Stimulated activated CD4-positive, alpha-beta T cell treated with anti-CD3 and anti-CD28 coated beads, Interleukin-12 subunit alpha, Interleukin-12 subunit beta, amount 100 ng/mL, for 48 hours (primary cell): ENCODE measurements around the gene PSKH1.
"Not testable (repeated sequence)": the region's sequence is repeated elsewhere in the genome, so short reads cannot be mapped to it uniquely, and the experiment has no call there.

Experiments used
- DNase-seq, 3 donors: peaks; one replicate each; pipeline ENCODE4 v3.0.0-alpha.2; 2020; ENCODE audit warnings: low read depth in 2 of 3, low spot score in 1 of 3

The PSKH1 gene

DNA sequence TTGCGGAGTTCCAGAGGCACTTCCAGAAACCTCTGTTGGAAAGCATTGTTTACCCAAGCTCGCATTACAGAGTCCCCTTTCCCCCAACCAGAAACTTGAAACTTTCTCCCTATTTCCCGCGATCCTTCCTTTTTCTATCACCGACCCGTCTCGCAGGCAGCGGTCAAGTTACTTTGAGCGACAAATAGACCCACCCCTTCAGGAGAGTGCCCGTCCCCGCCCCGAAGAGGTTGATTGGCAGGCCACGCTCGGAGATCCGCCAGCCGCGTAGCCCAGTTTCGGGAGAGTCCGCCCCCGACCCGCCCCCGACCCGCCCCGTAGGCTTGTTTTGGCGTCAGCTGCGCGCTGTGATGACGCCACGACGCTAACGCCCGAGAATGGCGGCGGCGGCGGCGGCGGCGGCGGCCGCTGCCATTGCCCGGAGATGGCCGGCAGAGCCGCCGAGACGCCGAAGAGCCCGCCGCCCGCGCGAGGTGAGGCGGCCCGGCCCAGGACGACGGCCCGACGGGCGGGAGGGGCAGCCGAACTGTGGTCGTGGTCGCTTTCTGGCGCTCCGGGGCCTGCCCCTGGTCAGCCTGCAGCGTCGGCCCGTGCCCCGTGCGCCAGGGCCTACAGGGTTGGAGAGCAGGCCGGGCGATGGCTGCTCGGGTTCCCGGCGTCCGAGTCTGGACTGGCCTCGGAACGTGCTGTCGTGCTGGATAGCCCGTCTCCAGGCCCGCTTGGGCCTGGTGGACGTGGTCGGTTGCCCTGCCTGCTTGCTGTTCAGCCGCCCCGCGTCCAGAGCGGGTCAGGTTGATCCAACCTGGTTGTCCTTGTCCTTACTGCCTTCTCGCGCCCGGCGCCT, at the start of gene PSKH1:
PSKH1 (plus strand) TSS at position 356 of the 844 bp plus-strand sequence. CDS start 15,496 bp downstream, outside the sequence.
- peak; percentile 89 to 95 (median 92) for DNase-seq

DNA sequence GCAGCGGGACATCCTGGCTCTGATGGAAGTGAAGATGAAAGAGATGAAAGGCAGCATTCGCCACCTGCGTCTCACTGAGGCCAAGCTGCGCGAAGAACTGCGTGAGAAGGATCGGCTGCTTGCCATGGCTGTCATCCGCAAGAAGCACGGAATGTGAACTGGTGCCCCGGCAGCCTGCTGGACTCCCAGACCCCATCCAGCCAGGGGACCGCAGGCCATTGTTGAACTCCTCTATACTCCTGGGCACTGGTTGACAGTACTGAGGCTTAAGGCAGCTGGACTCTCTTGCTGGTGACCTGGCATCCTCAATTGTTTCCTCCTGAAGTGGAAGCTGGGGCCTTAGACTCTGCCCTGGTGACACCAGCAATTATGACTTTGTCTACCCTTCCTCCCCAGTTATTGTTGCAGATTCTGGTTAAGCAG, 49.7 kb upstream of the PSKH1 start:
- DNase-seq: no peak

DNA sequence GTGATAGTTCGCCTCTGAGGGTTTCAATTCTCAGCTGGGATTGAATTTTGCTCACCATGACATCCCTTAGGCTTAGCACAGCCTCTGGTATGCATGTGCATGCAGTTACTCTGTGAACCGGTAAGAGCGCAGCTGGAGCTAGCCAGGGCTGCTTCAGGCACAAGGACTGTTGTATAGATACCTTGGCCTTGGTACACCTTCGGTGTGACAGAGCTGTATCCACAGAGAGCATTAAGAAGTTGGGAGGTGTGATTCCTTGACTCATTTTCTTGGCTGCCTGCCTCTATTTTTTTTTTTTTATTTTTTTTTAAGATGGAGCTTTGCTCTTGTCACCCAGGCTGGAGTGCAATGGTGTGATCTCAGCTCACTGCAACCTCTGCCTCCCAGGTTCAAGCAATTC, 48.6 kb upstream of the PSKH1 start:
- no peak for DNase-seq

DNA sequence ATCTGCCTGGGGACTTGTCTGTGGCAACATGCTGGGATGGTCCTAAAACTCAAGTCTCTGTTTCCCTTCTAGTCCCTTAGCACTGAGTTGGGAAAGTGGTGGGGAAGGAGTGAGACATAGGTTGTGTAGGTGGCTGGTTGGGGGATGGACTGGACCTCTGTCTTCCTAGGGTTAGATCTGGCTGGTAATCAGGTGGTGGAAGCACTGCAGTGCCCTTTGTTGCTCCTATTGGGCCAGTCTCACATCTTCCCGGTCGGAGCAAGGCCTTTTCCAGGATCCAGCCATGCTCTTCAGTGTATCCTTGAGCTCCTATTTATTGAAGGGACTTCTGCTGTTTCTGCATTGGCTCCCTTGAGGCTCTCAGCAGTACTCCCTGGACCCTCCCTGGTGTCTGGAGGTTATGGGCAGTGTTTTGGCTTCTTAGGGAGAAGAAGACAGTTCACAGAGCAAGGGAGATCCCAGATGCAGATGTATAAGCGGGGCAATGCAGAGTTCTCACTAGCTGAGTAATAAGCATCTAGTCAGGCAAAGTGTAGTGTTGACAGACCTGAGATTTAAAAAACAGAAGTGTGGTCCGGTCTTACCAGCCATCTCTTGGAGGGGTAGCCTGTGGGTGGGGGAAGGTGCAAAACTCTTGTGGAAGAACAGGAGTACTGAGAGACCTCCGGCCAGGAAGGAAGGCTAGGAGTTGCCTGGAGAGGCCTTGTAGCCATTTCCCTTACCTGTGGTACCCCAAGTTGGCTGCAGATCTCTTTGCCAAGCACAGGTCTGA, 47.6 kb upstream of the PSKH1 start:
- no peak for DNase-seq

DNA sequence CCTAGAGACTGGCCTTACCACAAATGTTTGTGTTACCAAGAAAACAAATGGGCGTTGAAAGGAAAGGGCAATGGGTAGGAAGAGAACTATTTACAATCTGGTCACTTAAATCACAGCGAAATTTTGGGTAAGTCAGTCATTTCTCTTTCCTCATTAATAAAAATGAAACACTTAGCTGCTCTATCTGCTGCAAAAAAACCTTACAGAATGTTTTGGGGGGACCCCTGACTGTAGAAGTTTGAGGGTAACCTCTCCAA, 47.1 kb upstream of the PSKH1 start:
- DNase-seq: no peak

DNA sequence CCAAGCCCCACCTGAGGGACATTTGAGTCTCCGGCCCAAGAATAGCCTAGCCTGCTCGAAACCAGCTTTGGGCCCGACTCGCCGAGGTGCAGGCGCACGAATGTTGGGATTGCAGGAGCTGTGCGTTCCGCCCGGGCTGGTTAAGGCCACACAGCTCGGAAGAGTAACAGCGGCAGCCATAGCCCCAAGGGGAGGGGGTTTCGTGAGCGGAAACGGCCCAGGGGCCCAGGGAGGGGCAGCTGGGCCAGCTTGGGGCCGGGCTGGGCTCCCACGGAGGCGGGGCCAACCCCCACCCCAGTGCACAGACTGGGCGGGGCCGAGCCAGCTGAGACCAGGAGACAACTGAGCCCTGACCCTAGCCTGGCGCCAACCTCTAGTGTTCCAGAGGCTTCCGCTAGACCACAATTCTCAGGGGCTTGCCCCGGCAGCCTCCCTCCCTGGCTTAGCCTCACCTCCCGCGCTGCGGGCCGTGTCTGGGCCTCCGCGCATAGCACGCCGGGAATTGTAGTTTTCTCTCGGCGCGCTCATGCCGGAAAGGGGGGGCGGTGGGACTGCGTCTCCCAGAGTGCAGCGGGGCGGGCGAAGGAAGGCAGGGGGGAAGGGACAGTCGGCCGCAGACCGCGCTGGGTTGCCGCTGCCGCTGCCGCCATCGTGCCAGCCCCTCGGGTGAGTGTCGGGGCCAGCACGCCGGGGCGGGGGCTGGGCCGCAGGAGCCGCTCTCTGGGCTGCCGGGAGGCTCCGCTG, 46.6 kb upstream of the PSKH1 start, which contains the start of gene NUTF2:
NUTF2 (plus strand) TSS at position 614 of the 744 bp plus-strand sequence. CDS start 18,198 bp downstream, outside the sequence.
- peak; percentile 92 to 96 (median 93) for DNase-seq

DNA sequence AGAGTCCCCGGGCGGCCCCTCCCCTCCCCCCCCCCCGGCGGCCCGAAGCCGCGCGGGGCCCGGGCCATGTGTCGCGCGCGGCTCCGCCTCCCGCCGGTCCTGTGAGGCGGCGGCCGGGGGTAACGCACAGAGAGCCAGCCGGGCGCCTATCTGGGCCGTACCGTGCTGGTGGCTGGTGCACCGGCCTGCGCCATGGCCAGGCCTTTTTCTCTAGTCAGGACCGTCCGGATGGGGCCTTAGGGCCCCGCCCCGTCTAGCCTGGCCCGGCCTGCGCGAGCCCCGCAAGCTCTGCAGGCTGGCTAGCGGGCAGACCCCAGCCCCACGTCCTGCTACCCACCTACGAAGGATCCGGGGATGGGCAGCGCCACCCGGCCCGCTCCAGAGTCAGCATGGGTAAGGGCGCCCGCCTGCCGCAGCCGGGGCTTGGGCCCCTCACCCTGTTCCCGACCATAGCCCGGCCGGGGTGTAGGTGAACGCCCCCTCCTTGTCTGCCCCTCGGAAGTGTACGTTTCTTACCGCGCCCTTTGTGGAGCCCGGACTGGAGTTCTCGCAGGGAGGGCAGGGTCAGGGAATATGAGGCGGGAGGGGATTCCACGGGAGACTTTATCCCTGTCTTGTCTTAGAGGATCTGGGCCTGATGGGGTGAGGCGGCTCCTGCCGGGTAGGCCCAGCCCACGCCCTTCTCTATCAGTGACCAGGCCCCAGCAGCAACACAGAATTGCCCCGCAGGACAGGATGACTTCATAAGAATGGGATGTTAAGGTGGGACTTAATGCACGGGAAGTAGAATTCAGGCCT, 45.8 kb upstream of the PSKH1 start, which contains the start of gene CENPT:
CENPT (minus strand) TSS at position 630 of the 798 bp plus-strand sequence. CDS start 13,834 bp downstream, outside the sequence.
- DNase-seq: no peak

DNA sequence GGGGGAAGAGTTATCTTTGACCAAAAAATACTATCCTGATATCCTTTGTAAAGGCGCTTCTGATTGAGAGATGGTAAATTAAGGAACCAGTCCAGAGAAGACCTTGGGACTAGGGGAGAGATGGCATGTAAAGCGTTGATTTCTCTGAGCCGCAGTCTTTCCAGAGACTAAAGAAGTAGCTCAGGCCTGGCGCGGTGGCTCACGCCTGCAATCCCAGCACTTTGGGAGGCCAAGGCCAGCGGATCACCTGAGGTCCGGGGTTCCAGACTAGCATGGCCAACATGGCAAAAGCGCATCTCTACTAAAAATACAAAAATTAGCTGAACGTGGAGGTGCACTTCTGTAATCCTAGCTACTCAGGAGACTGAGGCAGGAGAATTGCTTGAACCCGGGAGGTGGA, 44.9 kb upstream of the PSKH1 start:
- no peak for DNase-seq

DNA sequence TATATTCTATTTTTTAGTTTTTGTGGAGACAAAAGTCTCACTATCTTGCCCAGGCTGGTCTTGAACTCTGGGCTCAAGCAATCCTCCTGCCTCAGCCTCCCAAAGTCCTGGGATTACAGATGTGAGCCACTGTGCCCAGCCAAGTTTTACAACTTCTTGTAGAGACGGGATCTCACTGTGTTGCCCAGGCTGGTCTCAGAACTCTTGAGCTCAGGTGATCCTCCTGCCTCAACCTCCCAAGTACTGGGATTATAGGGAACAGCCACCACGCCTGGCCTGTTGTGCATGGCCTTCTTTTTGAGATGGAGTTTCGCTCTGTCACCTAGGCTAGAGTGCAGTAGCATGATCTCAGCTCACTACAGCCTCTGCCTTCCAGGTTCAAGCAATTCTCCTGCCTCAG, 39.4 kb upstream of the PSKH1 start:
- no peak for DNase-seq

DNA sequence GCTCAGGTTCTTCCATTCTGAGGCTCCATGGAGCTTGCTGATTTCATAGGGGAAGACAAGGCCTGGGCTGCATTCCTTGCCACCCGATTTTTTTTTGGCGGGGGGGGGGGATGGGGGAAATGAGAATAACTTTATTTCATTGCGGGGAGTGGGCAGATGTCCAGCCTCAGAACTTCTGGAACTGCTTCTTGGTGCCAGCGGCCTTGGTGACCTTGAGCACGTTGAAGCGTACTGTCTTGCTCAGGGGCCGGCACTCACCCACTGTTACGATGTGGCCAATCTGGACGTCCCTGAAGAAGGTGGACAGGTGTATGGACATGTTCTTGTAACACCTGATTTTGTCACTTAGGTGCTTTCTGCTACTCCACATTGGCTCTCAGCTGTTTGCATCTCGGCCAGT, 37.3 kb upstream of the PSKH1 start:
- DNase-seq: no peak

DNA sequence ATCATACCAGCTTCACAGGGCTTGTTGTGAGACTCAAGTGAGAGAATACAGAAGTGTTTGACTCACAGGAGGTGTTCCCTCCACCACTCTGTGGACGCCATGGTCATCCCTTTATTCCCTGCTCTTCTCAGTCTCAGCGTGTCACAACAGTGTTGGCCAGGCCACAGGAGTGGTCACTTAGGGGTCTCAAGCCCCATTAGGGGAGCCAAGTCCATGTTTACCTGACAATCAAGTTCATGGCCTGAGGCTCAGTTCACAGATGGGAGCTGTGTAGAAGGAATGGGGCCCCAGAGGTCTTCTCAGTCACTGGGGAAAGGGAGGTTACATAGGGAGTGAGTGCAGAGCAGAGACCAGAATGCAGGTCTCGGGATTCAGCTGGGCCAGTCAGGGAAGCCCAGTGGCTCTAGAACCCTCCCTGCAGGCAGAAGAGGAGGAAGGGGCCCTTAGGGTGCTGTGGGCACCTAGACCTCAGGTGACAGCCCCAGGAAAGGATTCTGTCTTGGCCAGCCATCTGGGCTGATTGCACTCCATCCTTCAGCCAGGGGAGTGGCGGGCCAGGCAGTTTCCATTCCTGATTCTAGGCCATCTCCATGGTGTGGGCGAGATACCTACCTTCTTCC, 36.0 kb upstream of the PSKH1 start:
- DNase-seq: no peak

DNA sequence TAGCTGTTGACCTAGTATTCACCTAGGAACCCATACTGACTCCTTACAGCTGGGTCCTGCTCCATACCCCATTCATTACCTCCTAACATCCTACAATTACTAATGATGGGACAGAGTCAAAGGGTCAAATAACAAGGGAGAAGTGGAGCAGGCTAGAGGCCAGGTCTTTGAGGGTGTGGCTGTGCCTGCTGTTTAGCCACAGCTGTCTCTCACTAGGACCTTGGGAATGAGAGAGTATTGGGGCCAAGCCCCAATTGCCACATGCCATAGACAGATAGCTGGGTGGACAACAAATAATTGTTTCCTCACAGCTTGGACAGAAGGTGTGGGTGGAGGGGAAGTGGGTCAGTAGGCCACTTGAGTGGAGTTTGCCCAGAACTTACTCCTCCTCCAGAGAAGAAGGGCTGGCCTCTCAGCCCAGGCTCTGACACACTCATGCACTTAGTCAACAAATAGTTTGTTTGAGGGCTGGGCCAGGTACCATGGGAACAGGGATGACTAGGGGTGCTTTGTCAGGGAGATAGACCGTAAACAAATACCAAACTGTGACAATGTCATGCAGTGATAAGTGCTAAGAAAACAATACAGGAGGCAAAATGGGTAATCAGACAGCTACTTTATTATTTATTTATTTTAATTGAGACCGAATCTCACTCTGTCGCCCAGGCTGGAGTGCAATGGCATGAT, 35.4 kb upstream of the PSKH1 start:
- no peak for DNase-seq

DNA sequence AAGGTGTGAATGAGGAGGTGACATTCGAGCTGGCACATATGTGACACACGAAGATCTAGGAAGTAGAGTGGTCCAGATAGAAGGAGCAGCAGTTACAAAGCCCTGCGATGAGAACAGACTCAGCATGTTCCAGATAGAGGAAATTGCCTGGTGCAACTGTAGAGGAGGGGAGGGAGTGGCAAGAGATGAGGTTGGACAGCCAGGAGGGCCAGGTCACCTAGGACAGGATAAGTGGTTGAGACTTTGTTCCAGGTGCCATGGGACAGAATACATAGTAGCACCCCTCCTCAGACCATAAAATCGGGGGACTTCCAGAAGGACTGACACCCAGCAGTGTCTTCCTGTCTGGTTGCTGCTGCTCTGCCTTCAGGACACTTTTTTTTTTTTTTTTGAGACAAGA, 34.6 kb upstream of the PSKH1 start:
- no peak for DNase-seq

DNA sequence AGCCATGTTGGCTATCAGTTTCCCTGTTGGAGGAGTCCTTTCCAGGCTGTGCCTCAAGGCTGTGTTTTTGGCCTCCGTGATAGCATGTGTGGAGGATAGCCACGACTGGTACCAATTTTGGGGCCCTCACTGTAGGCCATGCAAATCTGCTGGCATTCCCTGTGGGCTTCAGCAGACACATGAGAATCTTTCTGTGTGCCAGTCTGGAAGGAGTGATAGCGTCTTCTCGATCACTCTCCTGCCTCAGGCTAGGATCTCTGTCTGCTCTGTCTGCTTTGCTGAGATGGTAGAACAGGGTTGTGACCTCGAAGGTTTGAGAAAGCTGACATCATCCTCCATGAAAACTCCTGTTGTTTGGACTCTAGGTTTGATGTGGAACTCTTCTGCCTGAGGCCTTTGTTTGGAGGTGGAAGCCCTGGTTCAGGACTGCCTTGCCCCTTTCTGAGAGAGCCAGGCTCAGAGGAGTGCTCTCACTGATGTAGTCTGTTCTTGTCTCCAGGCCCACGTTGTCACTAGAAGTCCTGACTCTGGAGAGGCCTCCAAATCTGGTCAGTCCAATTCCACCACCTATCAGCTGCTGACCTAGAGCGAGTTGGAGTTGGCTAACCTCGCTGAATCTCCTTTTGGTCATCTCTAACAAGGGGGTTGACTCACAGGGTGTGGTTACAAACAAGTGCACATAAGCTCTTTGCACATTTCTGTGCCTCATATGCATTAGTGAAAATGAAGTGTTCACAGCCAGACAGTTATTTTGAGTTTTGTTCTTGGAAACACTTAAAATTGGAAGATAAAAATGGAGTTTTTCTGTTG, 32.3 kb upstream of the PSKH1 start:
- DNase-seq: no peak

DNA sequence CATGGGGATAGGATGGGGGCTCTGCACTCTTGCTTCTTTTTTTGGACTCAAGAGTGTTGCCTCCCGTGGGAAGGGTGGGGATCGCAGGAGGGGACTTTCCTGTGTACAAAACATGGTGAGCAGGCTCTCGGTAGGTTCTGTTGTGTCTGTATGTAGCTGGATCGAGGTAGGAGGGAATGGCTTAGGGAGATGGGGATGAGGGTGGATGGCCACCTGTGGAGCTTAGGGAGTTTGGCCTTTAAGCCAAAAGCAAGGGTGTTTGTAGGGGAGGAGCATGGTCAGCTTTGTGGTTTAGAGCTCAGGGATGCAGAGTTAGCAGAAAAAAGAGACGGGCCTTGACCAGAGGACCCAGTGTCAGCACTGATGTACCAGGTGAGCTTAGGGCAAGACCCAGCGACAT, 31.2 kb upstream of the PSKH1 start:
- no peak for DNase-seq

DNA sequence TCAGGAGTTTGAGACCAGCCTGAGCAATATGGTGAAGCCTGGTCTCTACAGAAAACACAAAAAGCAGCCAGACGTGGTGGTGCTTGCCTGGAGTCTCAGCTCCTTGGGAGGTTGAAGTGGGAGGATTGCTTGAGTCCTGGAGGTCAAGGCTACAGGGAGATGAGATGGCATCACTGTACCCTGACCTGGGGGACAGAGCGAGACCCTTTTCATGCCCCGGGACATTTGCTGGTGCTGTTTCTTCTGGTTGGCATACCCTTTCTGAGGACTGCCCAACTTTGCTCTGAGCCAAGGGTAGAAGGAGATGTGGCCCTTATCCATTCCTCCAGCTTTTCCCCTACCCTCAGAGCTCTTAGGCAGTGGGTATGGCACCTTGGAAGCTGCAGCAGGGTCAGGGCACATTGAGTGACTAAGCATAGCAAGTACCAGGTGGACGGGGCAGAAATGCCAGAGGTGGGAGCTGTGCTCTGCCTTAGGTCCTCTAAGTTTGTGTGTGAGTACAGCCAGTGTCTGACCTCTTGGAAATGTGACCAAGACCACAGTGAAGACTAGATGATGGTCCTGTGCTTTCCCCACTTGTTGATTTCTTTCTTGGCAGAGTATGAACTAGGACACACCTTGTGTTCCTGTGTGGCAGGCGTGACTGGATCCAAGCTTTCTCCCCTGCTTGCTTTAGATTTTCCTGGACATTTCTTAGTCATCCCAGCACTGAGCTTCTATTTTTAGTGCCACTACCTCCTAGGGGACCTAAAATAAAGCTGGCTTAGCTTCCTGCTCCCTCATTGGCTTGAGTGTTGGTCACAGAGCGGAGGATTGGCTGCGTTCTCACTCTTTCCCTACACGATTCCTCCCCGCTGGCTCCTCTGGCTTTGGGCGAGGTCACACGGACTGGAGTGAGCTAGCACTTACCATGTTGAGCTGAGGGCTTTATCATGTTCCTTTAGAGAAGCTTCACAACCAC, 30.2 kb upstream of the PSKH1 start:
- DNase-seq: no peak

DNA sequence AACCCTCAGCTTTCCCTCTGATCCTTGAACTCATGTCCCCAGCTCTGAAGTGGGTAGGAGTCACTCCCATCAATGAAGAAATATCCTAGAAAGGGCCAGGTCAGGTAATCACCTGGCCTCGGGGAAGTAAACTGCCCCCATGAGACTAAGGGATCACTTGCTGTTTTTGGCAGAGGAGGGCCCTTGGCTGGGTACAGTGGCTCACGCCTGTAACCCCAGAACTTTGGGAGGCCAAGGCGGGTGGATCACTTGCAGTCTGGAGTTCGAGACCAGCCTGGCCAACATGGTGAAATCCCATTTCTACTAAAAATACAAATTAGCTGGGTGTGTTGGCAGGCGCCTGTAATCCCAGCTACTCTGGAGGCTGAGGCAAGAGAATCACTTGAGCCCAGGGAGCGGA, 29.0 kb upstream of the PSKH1 start:
- DNase-seq: not testable (repeated sequence)

DNA sequence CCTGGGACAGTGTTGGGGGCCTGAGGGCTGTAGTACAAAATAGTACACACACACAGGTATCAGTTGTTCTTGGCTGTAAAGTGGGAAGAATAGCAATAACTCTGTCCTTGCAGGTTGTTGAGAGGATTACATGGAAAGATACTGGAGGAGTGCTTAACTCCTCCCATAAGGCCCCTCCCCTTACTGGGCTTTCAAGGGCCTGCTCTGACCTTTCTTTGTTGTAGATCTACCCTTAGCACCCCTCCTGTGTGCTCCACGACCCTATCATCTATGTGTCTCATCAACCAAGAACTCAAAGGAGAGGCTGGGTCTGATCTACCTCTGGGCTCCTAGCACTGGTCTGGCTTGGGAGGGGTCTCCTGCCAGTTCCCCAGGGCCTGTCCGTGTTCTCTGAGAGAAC, 28.5 kb upstream of the PSKH1 start:
- DNase-seq: no peak
